RWPE1 (cell line): ENCODE results near the gene POF1B.

Source experiments
- CTCF ChIA-PET: fragments of 350-600 bp; sonication (Branson Sonifier 250); formaldehyde crosslinking; extraction: SDS; loops from one replicate; lab custom pipeline; 2021; lab: Yijun Ruan, JAX
- POLR2A ChIA-PET: fragments of 400-600 bp; formaldehyde crosslinking; extraction: SDS; loops from one replicate; lab custom pipeline; 2020; ENCODE audit warnings: antibody characterized with exemption; ENCODE audit not compliant: low non-redundant PET; lab: Yijun Ruan, JAX
- DNase-seq: peaks from one replicate; pipeline ENCODE4 v3.0.0; 2012; ENCODE audit warnings: low spot score
- H3K27ac ChIP-seq: fragments of 450-650 bp; 2 replicates; pipeline ENCODE4 v1.5.1; 2017
- TF ChIP-seq, protein P1 (sequence below): fragments of 450-650 bp; conservative IDR thresholded peaks from 2 replicates; pipeline ENCODE4 v1.5.1; 2017; ENCODE audit warnings: low read depth, mild to moderate bottlenecking

POF1B gene

DNA sequence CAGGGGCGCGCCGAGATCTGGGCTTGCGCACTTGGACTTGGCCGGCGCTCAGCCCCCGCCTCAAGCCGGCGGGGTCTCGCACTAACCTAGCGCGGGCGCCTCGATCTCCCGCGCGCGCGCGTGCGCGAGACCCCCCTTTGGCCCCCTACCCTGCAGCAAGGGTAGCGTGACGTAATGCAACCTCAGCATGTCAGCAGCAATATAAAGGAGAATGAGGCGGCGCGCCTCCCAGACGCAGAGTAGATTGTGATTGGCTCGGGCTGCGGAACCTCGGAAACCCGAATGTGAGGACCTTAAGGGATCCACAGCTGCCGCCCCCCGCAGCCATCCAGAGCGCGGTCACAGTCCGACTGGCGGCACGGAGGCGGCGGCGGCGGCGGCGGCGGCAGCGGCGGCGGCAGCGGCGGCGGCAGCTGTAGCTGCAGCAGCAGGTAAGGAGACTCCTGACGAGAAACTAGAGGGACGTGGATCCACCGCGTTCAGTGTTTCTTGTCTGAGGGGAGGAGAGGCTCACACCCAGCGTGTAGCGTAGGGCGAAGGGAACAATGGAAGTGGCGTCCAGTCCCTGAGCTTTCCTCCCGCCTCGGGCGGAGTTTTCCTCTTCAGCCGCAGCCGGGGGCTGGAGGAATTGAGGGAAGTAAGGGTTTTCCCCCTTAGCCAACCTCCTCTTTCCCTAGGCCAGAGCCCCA, 135.6 kb downstream of the POF1B start, which contains the start of the genes SATL1 and ZNF711:
TSS of gene SATL1 (minus strand) at position 19 of the 689 bp plus-strand sequence. CDS start 134,811 bp downstream, outside the sequence.
TSS of gene ZNF711 (plus strand) at position 231 of the 689 bp plus-strand sequence. CDS start 3,582 bp downstream, outside the sequence.
- DNase-seq = peak; percentile 1
- no peak within 1 kb of the TSS for H3K27ac ChIP-seq
- ChIA-PET CTCF (no interaction called here), POLR2A (no interaction called here)
- TF ChIP-seq, protein P1, sequence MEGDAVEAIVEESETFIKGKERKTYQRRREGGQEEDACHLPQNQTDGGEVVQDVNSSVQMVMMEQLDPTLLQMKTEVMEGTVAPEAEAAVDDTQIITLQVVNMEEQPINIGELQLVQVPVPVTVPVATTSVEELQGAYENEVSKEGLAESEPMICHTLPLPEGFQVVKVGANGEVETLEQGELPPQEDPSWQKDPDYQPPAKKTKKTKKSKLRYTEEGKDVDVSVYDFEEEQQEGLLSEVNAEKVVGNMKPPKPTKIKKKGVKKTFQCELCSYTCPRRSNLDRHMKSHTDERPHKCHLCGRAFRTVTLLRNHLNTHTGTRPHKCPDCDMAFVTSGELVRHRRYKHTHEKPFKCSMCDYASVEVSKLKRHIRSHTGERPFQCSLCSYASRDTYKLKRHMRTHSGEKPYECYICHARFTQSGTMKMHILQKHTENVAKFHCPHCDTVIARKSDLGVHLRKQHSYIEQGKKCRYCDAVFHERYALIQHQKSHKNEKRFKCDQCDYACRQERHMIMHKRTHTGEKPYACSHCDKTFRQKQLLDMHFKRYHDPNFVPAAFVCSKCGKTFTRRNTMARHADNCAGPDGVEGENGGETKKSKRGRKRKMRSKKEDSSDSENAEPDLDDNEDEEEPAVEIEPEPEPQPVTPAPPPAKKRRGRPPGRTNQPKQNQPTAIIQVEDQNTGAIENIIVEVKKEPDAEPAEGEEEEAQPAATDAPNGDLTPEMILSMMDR = no peak

DNA sequence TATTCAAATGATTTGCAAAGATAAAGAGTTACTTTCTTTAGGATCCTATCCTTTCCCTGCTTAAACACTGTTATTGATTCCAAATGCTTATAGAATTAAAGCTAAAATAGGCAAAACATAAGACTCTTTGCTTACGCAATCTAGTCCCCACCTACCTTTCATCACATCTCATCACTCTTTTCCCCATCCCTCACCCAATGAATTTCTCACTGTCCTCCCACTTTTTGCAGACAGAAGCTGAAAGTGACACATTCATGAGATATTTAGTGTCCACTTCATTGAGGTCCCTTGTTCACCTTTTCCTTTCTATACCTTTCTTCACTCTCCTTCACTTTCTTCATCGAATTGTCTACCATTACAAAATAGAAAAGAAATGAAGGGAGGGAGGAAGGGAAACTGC, 136.3 kb downstream of the POF1B start:
- TF ChIP-seq, protein P1 = no peak
- ChIA-PET CTCF (no interaction called here), POLR2A (no interaction called here)
- DNase-seq = no peak
- no peak overlapping the region for H3K27ac ChIP-seq
